Stimulated activated CD8-positive, alpha-beta memory T cell treated with anti-CD3 and anti-CD28 coated beads, Interleukin-12 subunit alpha, Interleukin-12 subunit beta, amount 100 ng/mL, for 4 hours (primary cell): Measurements from ENCODE around the gene TAGAP.
"Not testable (repeated sequence)": the region's sequence is repeated elsewhere in the genome, so short reads cannot be mapped to it uniquely, and the experiment has no call there.

Experiments
- DNase-seq: peaks from one replicate; pipeline ENCODE4 v3.0.0-alpha.2; 2020; ENCODE audit warnings: low read depth

TAGAP gene

DNA sequence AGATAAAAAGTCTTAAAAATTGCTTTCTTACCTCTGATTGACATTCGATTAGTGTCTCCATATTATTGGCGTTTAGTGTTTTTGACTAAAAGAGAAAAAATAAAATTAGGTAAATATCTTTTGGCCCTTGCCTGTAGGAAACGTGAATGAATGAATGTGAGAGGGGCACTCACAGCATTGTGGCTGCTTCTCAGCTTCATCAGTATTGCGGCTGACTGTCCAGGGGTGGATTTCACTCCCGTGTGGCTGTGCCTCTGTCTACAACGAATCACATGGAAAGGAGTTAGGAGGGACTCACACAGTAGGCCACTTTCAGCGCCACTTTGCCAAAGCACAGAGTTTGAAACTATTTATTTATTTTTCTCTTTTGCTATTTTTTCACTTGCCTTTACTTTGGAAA, 844 bp downstream of the TAGAP start:
- no peak for DNase-seq

DNA sequence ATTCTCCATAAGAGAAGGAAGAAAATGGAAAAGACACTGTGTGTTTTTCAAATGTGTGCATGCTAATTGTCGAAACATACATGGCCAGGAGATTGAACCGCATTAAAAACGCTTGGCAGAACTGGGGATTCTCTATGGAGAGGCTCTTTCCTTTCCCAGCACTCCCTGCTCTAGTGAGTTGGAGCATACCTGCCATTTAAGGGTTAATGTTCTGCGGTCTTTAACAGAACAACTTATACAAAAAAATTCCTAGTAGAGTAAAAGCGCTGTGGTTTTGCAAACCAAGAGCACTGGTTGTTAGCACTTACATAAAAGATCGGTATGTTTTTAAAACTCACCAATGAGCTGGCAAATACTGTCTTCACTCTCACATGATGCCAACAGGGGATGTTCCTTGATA, 1.5 kb downstream of the TAGAP start:
- DNase-seq, result no peak

DNA sequence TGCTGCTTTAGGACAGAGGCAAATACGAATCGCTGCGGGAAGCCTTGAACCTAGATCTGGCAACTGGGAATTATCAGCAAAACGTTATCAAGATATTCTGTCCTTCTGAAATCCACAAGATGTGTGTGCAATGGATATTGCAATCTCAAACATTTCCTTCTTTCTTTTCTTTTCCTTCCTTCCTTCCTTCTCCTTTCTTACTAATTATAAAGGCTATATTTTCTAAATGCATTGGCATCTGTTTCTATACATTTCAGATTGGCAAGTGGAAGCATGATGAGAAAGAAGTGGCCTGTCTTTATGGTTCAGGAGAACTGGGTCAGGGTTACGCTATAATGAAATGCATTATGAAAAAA, 2.0 kb downstream of the TAGAP start:
- no peak for DNase-seq

DNA sequence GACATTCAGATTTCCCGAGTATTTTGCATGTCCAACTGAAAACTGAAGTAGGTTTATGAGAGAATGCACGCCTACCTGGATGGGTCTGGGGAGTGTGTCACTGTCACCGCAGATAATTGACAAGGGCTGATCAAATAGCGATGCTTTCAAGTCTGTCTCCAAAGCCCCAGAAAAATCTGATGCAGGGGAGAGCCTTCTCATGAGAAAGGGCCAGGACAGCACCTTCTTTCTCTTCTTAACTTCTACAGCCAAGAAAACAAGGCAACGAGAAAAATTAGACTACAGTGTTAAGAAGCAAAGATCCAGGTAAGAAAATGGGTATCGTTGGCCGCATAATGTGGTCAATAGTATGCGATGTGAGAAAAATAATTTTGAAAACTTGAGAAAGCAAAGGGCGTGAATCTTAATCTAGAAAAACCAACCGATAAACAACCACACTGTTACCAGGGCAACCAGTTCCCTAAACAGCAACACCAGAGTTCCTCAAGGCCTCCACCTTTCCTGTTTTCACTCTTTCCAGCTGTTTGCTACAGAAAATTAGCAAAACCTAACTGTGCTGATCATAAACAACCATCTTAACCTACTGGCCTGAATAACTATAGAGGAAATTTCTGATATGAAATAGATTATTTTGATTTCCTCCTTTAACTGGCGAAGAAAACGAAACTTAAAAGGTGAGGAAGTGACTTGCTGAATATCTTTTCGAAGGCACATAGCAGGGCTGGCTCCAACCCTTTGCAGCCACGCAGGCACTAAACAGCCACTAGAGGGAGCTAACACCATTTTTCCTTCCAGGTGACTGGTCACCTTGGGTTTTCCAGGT, 2.6 kb downstream of the TAGAP start:
- peak; percentile 50 for DNase-seq

DNA sequence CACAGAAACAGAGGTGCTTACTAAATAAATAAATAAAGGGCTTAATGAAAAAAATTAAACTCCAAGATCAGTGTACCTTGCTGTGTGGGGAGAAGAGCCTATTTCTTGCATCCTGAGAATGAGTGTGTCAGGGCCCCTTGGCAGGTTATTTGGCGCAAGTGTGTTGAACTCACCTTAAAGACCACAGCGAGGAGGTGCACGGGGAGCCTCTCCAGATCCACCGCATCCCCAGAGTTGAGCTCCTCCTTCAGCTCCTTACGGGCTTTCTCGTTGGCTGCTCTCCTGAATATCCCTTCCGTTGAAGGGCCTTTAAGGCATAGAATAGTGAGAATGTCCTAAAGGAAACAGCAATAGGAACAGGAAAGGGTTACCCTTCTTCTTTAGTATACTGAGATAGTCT, 3.6 kb downstream of the TAGAP start:
- DNase-seq, result no peak

DNA sequence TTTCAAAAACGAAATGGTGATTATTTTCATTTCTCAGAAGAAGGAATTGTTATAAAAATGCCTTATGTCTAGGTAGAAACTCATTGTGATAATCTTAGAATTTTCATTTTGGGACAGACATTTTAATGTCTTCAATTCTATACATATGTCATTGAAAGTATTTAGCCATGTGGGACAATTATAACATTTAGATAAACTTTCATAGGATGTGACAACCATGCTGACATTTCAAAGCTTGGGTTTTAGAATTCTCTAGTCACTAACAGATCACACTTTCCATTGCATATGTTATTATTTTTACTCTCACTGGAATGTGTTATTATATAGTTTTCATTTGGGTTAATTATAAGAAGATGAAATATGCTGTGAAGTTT, 4.9 kb downstream of the TAGAP start:
- no peak for DNase-seq

DNA sequence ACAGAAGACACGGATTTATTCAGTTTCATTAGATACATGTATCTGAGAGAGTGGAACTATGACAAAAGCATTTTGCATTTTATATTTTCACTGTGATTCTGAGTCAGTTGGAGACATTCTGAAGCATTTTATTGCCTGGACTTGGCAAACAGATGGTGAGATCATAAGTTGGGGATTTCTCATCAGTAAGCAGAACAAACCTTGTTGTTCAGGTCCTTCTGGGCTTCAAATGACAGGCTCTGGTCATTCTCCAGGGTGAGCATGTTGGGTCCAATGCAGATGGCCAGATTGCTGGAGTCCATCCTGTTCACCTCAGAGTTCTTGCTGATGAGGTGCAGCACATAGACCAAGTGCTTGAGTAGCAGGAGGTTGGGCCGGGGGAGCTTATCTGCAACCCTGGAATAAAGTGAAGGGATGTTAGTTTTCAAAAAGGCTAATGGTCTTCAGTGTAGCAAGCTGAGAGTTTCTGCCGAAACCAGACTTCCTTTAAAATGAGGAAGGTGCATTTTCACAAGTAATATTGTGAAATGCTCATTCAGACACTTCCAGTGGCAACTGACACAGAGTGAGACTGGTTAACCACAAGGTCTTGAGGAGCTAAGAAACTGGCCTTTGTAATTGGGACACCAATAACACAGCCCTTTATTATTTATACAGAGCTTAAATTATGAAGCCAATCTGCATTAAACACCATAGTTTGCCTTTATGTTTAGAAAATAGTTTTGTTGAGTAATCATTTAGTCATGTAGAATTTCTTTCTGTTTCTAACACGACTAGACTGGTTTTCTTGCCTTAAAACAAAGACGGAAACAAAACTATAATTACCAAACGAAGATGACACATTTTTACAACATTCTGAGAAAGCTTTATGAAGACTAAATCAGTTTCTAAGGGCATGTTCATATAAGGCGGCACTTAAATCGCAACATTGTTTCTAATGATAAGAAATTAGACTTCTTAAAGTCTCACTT, 5.6 kb downstream of the TAGAP start:
- no peak for DNase-seq

DNA sequence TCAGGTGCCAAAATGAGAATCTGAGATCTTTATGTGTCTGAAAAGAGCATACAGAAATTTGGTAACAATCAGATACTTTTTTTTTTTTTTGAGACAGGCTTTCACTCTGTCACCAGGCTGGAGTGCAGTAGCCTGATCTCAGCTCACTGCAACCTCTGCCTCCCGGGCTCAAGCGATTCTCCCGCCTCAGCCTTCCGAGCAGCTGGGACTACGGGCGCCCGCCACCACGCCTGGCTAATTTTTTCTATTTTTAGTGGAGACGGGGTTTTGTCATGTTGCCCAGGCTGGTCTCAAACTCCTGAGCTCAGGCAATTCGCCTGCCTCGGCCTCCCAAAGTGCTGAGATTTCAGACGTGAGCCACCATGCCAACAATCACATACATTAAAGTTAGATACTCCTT, 6.5 kb downstream of the TAGAP start:
- DNase-seq, result not testable (repeated sequence)

DNA sequence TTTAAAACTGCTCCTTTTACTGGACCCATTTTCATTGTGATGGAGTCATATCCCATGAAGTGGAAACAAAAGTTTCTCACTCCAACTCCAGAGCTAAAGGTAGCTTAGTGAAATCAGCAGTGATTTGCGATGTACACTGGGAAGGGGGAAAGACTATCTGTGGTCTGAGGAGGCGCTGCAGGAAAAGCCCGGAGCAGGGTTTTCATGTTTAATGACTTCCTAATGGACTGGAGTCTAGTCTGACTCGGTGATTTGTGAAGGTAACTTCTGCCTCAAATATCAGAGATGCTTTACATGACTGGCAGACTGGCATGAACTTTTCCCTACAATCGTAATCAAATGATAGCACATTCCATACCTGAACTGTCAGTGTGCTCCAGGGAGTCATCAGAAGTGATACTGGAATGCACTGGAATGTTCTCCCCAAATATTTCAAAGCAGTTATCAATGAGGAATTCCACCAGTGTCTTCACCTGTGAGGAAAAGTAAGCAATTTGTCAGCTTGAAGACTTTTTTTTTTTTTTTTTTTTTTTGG, 7.0 kb downstream of the TAGAP start:
- DNase-seq, result no peak

DNA sequence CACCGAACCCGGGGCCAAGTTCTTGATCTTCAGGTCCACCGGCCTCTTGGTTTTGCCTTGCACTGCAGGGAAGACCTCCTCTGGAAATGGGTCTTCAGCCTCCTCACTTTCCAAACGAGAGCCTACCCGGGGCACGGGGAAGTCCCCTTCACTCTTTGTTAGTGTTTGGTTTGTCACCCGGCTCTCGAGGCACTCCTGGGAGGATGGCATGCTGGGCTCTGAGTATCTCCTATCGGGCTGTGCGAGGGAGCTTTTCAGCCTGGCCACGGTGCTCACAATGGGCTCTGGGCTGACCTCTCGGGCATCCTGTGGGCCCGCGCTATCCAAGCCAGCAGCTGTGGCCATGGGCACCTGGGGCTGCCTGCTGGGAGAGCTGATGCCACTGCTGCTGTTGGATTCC, 8.1 kb downstream of the TAGAP start:
- no peak for DNase-seq

DNA sequence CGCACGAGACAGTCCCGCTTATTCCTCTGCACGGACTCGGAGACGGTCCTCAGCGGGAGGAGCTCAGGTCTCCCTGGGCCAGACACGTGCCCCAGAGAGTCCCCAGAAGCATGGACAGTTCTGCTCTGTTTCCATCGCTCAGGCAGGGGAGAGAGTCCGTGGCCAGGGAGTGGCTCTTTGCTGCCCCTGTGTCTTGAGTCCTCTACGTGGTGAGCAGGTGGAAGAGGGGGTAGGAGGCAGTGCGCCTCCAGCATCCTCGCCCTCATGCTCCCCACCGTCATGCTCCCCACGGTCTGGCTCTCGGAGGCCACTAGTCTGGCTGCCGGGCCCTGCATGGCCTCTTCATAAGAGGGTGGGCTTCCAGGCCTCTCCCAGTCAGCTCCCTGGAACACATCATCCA, 8.9 kb downstream of the TAGAP start:
- no peak for DNase-seq

DNA sequence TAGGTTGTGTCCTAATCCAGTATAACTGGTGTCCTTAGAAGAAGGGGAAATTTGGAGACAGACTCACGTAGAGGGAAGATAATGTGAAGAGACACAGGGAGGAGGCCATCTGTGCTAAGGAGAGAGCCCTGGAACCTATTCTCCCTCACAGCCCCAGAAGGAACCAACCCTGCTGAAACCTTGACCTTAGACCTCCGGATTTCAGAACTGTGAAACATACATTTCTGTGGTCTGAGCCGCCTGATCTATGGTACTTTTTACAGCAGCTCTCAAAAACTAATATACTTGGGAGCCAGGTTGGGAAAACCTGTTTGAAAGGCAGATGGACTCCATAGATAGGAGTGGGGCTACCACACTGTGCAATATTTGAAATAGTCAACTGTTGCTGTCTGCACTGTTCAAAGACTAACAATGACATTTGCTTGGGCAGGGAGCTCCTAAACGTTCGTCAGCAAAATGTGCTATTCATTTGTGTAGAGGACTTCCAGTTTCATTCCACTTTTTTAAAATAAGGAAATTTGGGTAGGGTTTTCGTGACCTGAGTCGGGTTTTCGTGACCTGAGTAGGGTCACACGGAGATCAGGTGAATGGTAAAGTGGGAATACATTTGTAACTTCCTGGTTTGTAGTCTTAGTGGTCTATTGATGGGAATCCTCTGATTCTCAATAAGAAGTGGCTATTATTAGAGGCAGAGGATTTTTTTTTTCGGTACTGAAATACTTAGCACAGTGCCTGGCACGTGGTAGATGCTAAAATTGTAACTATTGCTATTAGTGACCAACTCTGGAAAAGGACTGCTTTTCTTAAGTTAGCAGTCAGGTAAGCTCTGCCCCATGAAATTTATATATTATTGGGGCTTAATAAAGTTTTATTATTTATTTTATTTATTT, 11.4 kb downstream of the TAGAP start:
- no peak for DNase-seq

DNA sequence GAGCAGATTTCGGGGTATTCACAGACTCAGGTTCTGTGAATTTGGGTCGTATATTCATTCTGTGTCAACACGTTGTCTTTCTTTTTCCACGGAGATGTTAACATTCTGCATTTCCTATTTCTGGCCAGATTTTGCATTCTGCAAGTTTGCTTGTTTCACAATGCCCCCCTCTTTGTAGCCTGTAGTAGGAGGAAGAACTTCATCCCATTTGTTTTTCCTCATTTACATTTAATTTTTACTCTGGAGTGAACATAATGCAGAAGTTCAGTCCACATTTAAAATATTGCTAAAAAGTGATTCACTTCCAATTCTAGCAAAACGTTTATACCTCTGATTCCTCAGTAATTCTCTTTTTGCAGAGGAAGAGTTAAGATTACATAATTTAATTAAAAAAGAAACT, 12.9 kb downstream of the TAGAP start:
- no peak for DNase-seq

DNA sequence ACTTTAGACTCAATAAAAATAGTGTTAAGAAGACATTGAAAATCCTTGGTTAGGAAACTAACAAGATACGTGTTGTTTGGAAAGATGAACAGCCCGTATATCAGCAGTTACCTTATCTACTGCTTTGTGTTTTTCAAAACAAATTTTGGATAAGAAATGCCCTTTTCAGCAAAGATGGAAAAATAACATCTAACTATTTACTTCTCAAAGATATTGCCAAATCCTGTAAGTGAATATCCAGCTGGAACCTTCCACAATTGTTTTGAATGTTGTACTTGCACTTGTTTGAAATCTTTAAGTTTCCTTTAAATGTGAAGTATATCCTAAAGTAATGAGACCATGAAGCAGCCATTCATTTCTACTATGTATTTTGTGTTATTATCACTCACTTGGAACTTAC, 14.6 kb downstream of the TAGAP start:
- DNase-seq, result no peak

DNA sequence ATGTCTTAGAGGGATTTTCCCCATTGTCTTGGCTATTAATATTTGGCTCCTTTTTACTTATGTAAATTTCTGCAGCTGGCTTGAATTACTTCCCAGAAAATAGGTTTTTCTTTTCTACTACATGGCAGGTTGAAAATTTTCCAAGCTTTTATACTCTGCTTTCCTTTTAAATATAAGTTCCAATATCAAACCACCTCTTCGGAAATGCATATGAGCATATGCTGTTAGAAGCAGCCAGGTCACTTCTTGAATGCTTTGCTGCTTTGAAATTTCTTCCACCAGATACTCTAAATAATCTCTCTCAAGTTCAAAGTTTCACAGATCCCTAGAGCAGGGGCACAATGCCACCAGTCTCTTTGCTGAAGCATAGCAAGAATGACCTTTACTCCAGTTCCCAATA, 19.6 kb downstream of the TAGAP start:
- not testable (repeated sequence) for DNase-seq

DNA sequence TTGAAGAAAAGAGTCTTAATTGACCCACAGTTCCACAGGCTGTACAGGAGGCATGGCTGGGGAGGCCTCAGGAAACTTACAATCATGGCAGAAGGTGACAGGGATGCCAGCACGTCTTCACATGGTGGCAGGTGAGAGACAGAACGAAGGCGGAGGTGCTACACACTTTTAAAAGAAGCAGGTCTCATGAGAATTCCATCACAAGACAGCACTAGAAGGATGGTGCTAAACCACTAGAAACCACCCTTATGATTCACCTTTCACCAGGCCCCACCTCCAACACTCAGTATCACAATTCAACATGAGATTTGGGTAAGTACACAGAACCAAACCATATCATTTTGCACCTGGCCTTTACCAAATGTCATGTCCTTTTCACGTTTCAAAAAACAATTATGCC, 20.9 kb downstream of the TAGAP start:
- DNase-seq, result no peak

DNA sequence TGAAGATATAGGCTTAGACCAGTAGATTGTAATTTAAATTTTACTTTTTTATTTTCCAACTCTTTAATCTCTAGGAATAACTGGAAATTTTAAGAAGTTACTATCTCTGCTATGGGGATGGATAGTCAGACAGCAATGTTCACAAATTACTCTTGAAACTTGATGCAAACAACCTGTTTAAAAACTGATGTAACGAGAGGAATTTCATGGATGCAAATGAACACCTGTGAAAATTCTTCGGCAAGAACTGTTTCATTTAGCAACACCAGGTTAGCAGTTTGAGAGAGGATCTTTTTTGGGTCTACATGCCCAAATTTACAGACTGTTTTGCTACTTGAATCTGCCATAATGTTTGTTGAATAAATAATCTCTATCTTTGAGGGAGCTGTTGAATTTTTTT, 24.8 kb downstream of the TAGAP start:
- DNase-seq, result no peak

DNA sequence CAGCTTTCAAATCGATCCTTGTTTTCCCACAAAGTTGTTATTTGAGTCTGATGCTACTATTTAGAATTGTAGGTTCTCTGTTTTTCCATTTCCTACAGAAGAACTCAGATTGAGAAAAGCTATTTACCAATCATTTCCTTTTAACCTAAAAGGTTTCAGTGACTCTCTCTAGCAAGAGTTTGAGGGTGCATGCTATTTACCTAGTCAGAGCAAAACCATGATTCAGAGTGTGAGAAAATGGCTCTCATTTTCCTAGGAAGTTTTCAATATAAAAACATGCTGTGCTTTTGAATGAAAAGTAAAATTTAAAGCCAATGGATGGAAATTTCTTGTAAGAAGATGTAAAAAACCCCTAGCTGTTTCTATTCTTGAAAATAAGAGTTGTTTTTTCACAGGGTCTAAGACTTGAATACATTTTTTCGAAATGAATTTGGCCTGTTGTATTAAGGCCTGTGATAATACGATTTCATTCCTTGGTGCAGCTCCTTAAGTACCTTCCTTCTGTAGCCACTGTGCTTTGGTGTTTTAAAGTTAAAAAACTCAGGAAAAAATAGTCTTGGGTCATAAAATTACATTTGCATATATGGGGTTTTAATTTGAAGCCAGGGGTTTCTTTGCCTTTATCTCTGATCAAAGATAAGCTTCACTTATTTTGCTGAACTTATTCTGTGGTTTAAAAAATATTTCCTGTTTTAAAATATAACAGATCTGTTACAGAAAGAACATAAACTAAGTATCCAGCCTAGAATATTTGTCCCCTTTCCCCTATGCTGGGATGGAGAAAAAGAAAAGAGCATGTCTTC, 26.8 kb downstream of the TAGAP start:
- no peak for DNase-seq

DNA sequence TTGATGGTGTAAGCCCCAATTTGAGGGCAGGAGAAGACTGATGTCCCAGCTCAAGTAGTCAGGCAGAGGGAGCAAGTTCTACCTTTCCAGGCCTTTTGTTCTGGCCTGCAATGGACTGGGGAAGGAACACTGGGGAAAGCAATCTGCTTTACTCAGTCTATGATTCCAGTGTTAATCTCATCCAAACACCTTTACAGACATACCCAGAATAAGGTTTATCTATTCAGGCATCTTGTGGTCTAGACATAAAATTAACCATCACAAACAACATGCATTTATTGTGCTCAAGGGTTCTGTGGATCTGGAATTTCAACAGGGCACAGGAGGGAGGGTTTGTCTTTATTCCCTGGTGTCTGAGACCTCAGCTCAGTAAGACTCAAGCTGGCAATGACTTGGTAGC, 30.4 kb downstream of the TAGAP start:
- no peak for DNase-seq

DNA sequence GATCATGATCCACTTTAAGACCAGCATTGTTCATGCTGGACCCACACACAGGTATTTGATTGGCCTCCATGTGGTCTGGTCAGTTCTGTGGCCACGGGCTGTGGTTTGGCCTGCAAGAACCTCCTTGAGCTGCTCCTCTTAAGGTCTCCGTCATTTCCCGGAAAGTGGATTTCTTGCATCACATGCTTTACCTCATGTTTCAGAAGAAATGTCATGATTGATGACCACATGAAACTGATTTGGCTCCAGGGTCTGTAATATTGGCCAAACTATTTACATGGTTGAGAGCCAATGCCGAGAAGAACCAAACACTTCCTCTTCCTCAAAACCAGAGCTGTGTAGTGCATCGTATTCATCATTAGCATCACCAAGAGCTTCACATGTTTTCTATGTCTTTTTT, 31.6 kb downstream of the TAGAP start:
- no peak for DNase-seq

DNA sequence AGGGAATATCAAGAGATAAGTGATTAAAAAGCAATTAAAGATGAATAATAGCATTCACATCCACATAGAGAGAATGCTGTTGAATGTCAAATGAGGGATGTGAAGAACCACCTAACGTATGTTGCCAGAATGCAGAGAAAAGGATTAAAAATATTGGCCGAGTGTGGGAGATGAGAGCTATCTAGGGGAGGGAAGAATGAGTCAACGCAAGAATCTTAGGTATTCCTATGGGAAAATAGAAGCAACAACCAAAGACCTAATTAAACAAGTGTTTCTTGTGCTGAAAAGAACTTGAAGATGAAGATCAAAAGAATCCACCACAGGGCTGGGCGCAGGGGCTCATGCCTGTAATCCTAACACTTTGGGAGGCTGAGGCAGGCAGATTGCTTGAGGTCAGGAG, 32.6 kb downstream of the TAGAP start:
- no peak for DNase-seq
